RWPE1 (cell line): Measurements from ENCODE around the gene RNU6-7.

ENCODE experiments used
- CTCF ChIA-PET: fragments of 350-600 bp; sonication (Branson Sonifier 250); formaldehyde crosslinking; extraction: SDS; loops from one replicate; lab custom pipeline; 2021; lab: Yijun Ruan, JAX
- POLR2A ChIA-PET: fragments of 400-600 bp; formaldehyde crosslinking; extraction: SDS; loops from one replicate; lab custom pipeline; 2020; ENCODE audit warnings: antibody characterized with exemption; ENCODE audit not compliant: low non-redundant PET; lab: Yijun Ruan, JAX
- DNase-seq: peaks from one replicate; pipeline ENCODE4 v3.0.0; 2012; ENCODE audit warnings: low spot score
- H3K27ac ChIP-seq: fragments of 450-650 bp; 2 replicates; pipeline ENCODE4 v1.5.1; 2017
- TF ChIP-seq, protein P1 (sequence below): fragments of 450-650 bp; conservative IDR thresholded peaks from 2 replicates; pipeline ENCODE4 v1.5.1; 2017; ENCODE audit warnings: low read depth, mild to moderate bottlenecking

Gene RNU6-7

DNA sequence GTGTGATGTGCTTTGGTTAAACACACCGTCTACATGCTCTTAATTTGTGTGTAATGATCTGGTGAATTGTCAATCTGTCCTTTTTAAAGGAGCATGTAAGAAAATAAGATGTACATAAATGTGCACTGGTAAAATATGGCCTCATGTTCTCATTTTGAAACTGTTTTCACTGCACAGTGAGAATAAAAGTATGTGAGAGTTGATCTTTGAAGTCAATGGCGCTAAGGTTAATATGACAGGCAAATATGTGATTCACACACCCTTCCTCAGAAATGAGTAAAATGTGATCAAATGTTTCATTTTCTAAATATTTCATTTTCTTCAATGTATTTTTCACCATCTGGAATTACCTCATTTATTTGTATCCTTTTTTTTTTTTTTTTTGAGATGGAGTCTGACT is 8.3 kb upstream of the RNU6-7 start:
- TF ChIP-seq, protein P1, sequence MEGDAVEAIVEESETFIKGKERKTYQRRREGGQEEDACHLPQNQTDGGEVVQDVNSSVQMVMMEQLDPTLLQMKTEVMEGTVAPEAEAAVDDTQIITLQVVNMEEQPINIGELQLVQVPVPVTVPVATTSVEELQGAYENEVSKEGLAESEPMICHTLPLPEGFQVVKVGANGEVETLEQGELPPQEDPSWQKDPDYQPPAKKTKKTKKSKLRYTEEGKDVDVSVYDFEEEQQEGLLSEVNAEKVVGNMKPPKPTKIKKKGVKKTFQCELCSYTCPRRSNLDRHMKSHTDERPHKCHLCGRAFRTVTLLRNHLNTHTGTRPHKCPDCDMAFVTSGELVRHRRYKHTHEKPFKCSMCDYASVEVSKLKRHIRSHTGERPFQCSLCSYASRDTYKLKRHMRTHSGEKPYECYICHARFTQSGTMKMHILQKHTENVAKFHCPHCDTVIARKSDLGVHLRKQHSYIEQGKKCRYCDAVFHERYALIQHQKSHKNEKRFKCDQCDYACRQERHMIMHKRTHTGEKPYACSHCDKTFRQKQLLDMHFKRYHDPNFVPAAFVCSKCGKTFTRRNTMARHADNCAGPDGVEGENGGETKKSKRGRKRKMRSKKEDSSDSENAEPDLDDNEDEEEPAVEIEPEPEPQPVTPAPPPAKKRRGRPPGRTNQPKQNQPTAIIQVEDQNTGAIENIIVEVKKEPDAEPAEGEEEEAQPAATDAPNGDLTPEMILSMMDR: no peak
- CTCF ChIA-PET: no interaction called here
- POLR2A ChIA-PET: no interaction called here
- no peak overlapping the region for H3K27ac ChIP-seq
- DNase-seq: no peak

DNA sequence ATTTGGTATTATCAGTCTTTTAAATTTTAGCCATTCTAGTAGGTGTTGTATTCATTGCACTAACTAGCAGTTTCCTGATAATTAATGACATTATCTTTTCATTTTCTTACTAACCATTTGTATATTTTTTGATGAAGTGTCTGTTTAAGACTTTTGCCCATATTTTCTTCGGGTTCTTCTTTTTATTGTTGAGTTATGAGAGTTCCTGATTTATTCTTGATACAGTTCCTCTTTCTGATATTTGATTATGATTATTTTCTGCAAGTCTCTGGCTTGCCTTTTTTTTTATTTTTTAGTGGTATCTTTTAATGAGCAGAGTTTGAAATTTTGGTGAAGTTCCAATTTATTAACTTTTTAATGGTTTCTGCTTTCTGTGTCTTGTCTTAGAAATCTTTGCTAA is 6.2 kb upstream of the RNU6-7 start:
- ChIA-PET POLR2A (no interaction called here), CTCF (no interaction called here)
- no peak overlapping the region for H3K27ac ChIP-seq
- DNase-seq: no peak
- TF ChIP-seq, protein P1: no peak

GRCh38 chr14:32197919-32198318 is 3.9 kb upstream of the RNU6-7 start:
- ChIA-PET CTCF (interaction anchor here (0.8 kb wide), 1 partner anchor 272 kb away, joined by 3 read pairs; no protein-coding TSS in a partner anchor), POLR2A (no interaction called here)
- TF ChIP-seq, protein P1: no peak
- no peak overlapping the region for H3K27ac ChIP-seq
- DNase-seq: no peak

DNA sequence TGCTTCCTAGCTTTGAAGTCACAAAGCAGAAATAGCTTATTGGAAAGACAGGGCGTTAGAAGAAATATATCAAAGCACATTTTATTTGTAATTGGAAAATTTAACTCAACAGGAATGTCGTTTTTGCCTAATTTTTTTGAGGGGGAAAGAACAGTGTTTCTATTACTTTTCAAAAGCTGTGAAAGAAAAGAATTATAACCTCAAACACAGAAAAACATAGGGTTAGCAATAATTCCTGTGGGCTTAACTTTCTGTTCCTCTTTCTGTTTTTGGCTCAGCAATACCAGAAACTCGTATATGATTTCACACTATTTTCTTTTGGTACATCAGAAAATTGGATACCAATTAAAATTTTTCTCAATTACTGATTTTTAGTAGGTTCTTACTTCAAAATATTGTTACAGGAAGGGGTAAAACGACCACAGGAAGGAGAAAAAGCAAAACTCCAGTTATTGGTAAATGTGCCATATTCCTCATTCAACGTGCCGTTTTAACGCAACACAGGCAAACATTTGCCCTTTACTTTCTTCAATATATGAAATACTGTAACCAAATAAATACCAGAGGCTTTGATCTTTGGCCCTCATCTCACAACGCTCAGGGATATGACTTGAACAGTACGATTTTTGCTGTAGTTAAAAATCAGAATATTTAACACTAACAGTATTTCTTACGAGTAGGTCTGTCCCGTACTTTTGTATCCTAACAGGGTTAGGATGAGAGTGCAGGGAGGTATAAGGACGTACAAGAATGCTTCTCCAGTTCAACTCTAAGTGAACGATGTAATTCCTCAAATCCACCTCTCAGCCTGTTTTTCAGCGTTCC is 1.3 kb upstream of the RNU6-7 start:
- POLR2A ChIA-PET: no interaction called here
- CTCF ChIA-PET: no interaction called here
- TF ChIP-seq, protein P1: no peak
- no peak for DNase-seq
- H3K27ac ChIP-seq: peak overlapping the region; percentile 88

DNA sequence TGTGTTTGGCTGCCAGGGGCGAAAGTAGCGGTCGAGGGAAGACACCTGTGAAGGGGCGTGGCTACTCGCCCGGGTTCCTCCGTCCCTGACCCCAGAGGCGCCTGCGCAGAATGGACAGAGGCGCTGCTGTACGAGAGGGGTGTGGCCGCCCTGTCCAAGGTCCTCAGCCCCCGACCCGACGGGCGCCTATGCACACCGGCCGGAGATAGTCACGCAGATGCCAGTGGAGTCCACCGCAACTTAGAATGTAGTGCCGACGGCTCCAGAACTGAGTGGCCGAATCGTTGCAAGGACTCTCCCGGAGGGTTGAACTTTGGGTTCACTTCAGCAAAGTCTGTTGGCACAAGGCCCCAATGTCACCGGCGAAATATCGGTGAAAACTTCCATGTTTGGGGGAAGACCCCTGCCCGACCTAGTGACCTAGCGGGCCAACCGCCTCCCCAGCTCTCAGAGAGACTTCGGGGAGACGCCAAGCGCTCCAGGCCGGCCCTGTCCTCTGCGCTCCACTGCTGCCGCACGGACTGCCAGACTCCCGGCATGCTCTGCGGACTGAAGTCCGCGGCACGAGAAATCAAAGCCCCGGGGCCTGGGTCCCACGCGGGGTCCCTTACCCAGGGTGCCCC is 541 bp upstream of the RNU6-7 start:
- ChIA-PET POLR2A (no interaction called here), CTCF (interaction anchor here (1.0 kb wide), 1 partner anchor 55 kb away, joined by 4 read pairs; no protein-coding TSS in a partner anchor)
- TF ChIP-seq, protein P1: no peak
- peak; percentile 78 for DNase-seq
- peak overlapping the region; percentile 88 for H3K27ac ChIP-seq

DNA sequence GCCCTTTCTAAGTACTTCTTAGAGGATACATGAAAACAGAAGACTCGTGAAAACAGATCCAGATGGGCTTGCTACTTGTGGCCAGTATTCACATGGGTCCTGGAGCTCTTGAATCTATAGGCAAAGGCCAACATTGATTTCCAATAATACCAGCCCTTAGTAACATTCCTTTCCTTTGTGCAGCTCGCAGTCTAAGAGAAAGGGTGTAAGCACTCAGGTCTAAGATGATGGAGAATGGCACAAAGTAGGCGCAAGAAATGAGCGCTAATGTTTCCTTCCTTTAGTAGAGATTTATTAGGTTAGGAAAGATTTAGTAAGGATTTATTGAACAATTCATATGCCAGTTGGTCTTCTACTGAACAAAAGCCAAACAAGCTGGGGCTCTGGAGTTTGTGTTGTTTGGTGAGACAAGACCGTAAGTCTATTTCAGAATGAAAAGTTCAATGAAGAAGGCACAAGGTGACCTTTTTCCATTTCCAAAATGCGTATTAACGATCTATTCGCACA is 699 bp downstream of the RNU6-7 start:
- ChIA-PET POLR2A (interaction anchor here (0.6 kb wide), 1 partner anchor 125 kb away, joined by 4 read pairs; no protein-coding TSS in a partner anchor), CTCF (interaction anchor here (0.5 to 1.0 kb wide), 4 partner anchors 8 to 475 kb away, joined by 3 to 6 read pairs (median 4); no protein-coding TSS in a partner anchor)
- TF ChIP-seq, protein P1: no peak
- H3K27ac ChIP-seq: peak overlapping the region; percentile 88
- DNase-seq: no peak
